H1 (cell line): Measurements from ENCODE around the gene SHQ1. TPM values are rescaled to one million over a fixed set of nuclear protein-coding genes. Genes with fewer than 3 reads are reported as not detected.

Source experiments
- CTCF ChIA-PET: fragments of 300-600 bp; sonication (Branson Sonifier 250); formaldehyde crosslinking; loops from one replicate; lab custom pipeline; 2021; ENCODE audit not compliant: partially characterized antibody; lab: Charles Lee
- POLR2A ChIA-PET: fragments of 300-600 bp; sonication (Branson Sonifier 250); formaldehyde crosslinking; loops from one replicate; lab custom pipeline; 2021; ENCODE audit warnings: inconsistent platforms; ENCODE audit not compliant: partially characterized antibody; lab: Charles Lee
- DNase-seq, 2 experiments: peaks; one replicate each; pipeline versions ENCODE4 v3.0.0 to v3.0.0-alpha.2; 2010 to 2022; ENCODE audit warnings: low spot score in 2 of 2, low read depth in 1 of 2, mixed read lengths in 1 of 2
- FAIRE-seq: peaks from 2 replicates; lab custom pipeline; 2011; peaks lifted over from hg19 to GRCh38; lab: Jason Lieb, UNC
- H2AFZ ChIP-seq: 2 replicates; pipeline ENCODE4 v1.8.1; 2012; ENCODE audit warnings: low read length, inconsistent platforms
- H2AK5ac ChIP-seq: 2 replicates; pipeline ENCODE4 v1.6.1; 2013; ENCODE audit warnings: low read depth, low read length
- H2BK120ac ChIP-seq: replicated peaks from 2 replicates; pipeline ENCODE3; 2013; ENCODE audit warnings: low read depth, low read length, inconsistent platforms
- H2BK12ac ChIP-seq: 2 replicates; pipeline ENCODE4 v1.6.1; 2013; ENCODE audit warnings: low read depth, low read length
- H2BK15ac ChIP-seq: 2 replicates; pipeline ENCODE4 v1.6.1; 2013; ENCODE audit warnings: low read length
- H2BK20ac ChIP-seq: 2 replicates; pipeline ENCODE4 v1.6.1; 2013; ENCODE audit warnings: low read length
- H2BK5ac ChIP-seq: 2 replicates; pipeline ENCODE4 v1.6.1; 2013; ENCODE audit warnings: low read depth, low read length
- H3K14ac ChIP-seq: 2 replicates; pipeline ENCODE4 v1.6.1; 2013; ENCODE audit warnings: inconsistent platforms; ENCODE audit not compliant: insufficient read length
- H3K18ac ChIP-seq: 2 replicates; pipeline ENCODE4 v1.6.1; 2013; ENCODE audit warnings: low read length; ENCODE audit errors: extremely low read depth
- H3K23ac ChIP-seq: 2 replicates; pipeline ENCODE4 v1.6.1; 2013; ENCODE audit warnings: inconsistent platforms; ENCODE audit not compliant: insufficient read length
- H3K23me2 ChIP-seq: 2 replicates; pipeline ENCODE4 v1.6.1; 2013; ENCODE audit warnings: low read depth, low read length
- H3K27ac ChIP-seq: 2 replicates; pipeline ENCODE4 v1.6.1; 2011; ENCODE audit warnings: low read depth, low read length, inconsistent platforms
- H3K27me3 ChIP-seq, 4 experiments: replicated peaks in 1 of 4; 1 replicate in 1 of 4; 2 replicates in 3 of 4; pipeline versions ENCODE4 v1.6.1 to v1.8.1; 2011 to 2013; ENCODE audit warnings: low read length in 3 of 4, mild to moderate bottlenecking in 3 of 4, inconsistent platforms in 2 of 4, mixed read lengths in 2 of 4, moderate library complexity in 1 of 4; ENCODE audit not compliant: control insufficient read depth in 3 of 4, insufficient read depth in 3 of 4; ENCODE audit errors: extremely low read depth in 1 of 4
- H3K36me3 ChIP-seq, 4 experiments: 2 replicates each; pipeline versions ENCODE4 v1.6.1 to v1.8.1; 2011 to 2013; ENCODE audit warnings: mild to moderate bottlenecking in 4 of 4, low read length in 3 of 4, moderate library complexity in 2 of 4, control low read depth in 1 of 4, inconsistent platforms in 1 of 4; ENCODE audit not compliant: insufficient read depth in 4 of 4, control insufficient read depth in 2 of 4
- H3K4ac ChIP-seq: replicated peaks from 2 replicates; pipeline ENCODE3; 2013; ENCODE audit warnings: low read length, low read depth, mixed read lengths, inconsistent platforms; ENCODE audit not compliant: insufficient read length
- H3K4me1 ChIP-seq, 4 experiments: replicated peaks in 1 of 4; 1 replicate in 1 of 4; 2 replicates in 3 of 4; pipeline versions ENCODE4 v1.6.1 to v1.8.1; 2011 to 2013; ENCODE audit warnings: low read length in 3 of 4, inconsistent platforms in 2 of 4, mixed read lengths in 1 of 4; ENCODE audit not compliant: insufficient read depth in 4 of 4, control insufficient read depth in 3 of 4
- H3K4me2 ChIP-seq, 2 experiments: 2 replicates each; pipeline versions ENCODE4 v1.6.1 to v1.8.1; 2011 to 2013; ENCODE audit warnings: low read depth in 2 of 2, low read length in 2 of 2, control low read depth in 1 of 2, inconsistent platforms in 1 of 2, mild to moderate bottlenecking in 1 of 2; ENCODE audit not compliant: insufficient read depth in 1 of 2
- H3K4me3 ChIP-seq, 4 experiments: fragments of 200-600, 300-600 bp in 1 of 4; sonication (generic), shearing (Covaris generic), sonication (Bioruptor Twin) in 1 of 4; 2 replicates each; pipeline versions ENCODE4 v1.5.1 to v1.8.1; 2011 to 2016; ENCODE audit warnings: low read length in 4 of 4, low read depth in 3 of 4, control low read depth in 2 of 4, inconsistent platforms in 2 of 4, mild to moderate bottlenecking in 2 of 4, mixed read lengths in 1 of 4, moderate library complexity in 1 of 4; ENCODE audit not compliant: insufficient read depth in 2 of 4; ENCODE audit errors: extremely low read depth in 1 of 4
- H3K56ac ChIP-seq: replicated peaks from 2 replicates; pipeline ENCODE3; 2013; ENCODE audit warnings: low read depth, mild to moderate bottlenecking, mixed read lengths, low read length, inconsistent platforms; ENCODE audit not compliant: insufficient read length
- H3K79me1 ChIP-seq: 2 replicates; pipeline ENCODE4 v1.6.1; 2013; ENCODE audit warnings: low read depth, low read length, control low read depth
- H3K79me2 ChIP-seq, 2 experiments: 2 replicates each; pipeline versions ENCODE4 v1.6.1 to v1.8.1; 2012 to 2013; ENCODE audit warnings: low read length in 2 of 2, mild to moderate bottlenecking in 2 of 2, inconsistent platforms in 1 of 2; ENCODE audit not compliant: insufficient read depth in 2 of 2, control insufficient read depth in 1 of 2
- H3K9ac ChIP-seq, 4 experiments: replicated peaks in 1 of 4; 1 replicate in 1 of 4; 2 replicates in 3 of 4; pipeline versions ENCODE4 v1.6.1 to v1.8.1; 2011 to 2013; ENCODE audit warnings: low read depth in 3 of 4, low read length in 3 of 4, control low read depth in 2 of 4, mild to moderate bottlenecking in 2 of 4, moderate library complexity in 2 of 4, inconsistent platforms in 1 of 4; ENCODE audit errors: extremely low read depth in 1 of 4
- H3K9me3 ChIP-seq, 2 experiments: 2 replicates each; pipeline versions ENCODE4 v1.6.1 to v1.8.1; 2012 to 2013; ENCODE audit warnings: mild to moderate bottlenecking in 2 of 2, moderate library complexity in 2 of 2, control low read depth in 1 of 2, inconsistent platforms in 1 of 2, low read depth in 1 of 2, low read length in 1 of 2, mixed read lengths in 1 of 2; ENCODE audit not compliant: insufficient read depth in 2 of 2
- H4K20me1 ChIP-seq, 2 experiments: replicated peaks in 1 of 2; 2 replicates each; pipeline versions ENCODE3 to v1.8.1; 2011 to 2013; ENCODE audit warnings: inconsistent platforms in 2 of 2, low read length in 2 of 2, mild to moderate bottlenecking in 1 of 2; ENCODE audit not compliant: insufficient read depth in 2 of 2, control insufficient read depth in 1 of 2
- H4K5ac ChIP-seq: 2 replicates; pipeline ENCODE4 v1.6.1; 2013; ENCODE audit warnings: low read length, low read depth, mixed read lengths, inconsistent platforms; ENCODE audit not compliant: insufficient read length
- H4K8ac ChIP-seq: 2 replicates; pipeline ENCODE4 v1.8.0; 2013; ENCODE audit warnings: mild to moderate bottlenecking, moderate library complexity, low read length, inconsistent platforms; ENCODE audit not compliant: insufficient read depth; ENCODE audit errors: extremely low read depth
- H4K91ac ChIP-seq: replicated peaks from 2 replicates; pipeline ENCODE3; 2013; ENCODE audit warnings: low read length, mixed read lengths, inconsistent platforms; ENCODE audit not compliant: insufficient read length
- WGBS, 2 experiments: shearing (Covaris generic) in 1 of 2; methylation state at CpG; one replicate each; pipeline versions ENCODE4 v1.1.6 to v1.1.7; 2013 to 2015; ENCODE audit warnings: low lambda C conversion rate in 2 of 2, mixed read lengths in 2 of 2, inconsistent platforms in 1 of 2, low coverage in 1 of 2, missing lambda C conversion rate in 1 of 2; ENCODE audit not compliant: insufficient replicate concordance in 2 of 2, insufficient coverage in 1 of 2, insufficient read length in 1 of 2; ENCODE audit errors: extremely low coverage in 1 of 2, missing lambda C conversion rate in 1 of 2; 5-methylcytosine and 5-hydroxymethylcytosine counted together
- polyA plus RNA-seq, 7 experiments: library from polyadenylated mRNA; depleted of rRNA in 3 of 7; stranded (reverse) in 5 of 7; unstranded in 2 of 7; fragments of >200 nt in 5 of 7; fragments of 200-250 nt in 2 of 7; gene quantifications; 1 replicate in 5 of 7; 2 replicates in 1 of 7; 4 replicates in 1 of 7; pipeline versions ENCODE4 v1.2.1 to v1.2.3, GENCODE V29; 2011 to 2013; ENCODE audit warnings: missing spikeins in 2 of 7, mixed read lengths in 2 of 7
- total RNA-seq: library from RNA; stranded (reverse); fragmentation: NEBNext Ultra II Directional; extraction: Animal tissue kit (Norgen Biotek cat#: 25700); gene quantifications from 2 replicates; pipeline ENCODE4 v1.2.1, GENCODE V29; 2021

Gene SHQ1
- total and polyA plus RNA-seq, 2 of the 8 experiments (the other 6 are each of a cell fraction or from before 2014, with no cell fraction given) = 10.7 to 34.4 TPM

DNA sequence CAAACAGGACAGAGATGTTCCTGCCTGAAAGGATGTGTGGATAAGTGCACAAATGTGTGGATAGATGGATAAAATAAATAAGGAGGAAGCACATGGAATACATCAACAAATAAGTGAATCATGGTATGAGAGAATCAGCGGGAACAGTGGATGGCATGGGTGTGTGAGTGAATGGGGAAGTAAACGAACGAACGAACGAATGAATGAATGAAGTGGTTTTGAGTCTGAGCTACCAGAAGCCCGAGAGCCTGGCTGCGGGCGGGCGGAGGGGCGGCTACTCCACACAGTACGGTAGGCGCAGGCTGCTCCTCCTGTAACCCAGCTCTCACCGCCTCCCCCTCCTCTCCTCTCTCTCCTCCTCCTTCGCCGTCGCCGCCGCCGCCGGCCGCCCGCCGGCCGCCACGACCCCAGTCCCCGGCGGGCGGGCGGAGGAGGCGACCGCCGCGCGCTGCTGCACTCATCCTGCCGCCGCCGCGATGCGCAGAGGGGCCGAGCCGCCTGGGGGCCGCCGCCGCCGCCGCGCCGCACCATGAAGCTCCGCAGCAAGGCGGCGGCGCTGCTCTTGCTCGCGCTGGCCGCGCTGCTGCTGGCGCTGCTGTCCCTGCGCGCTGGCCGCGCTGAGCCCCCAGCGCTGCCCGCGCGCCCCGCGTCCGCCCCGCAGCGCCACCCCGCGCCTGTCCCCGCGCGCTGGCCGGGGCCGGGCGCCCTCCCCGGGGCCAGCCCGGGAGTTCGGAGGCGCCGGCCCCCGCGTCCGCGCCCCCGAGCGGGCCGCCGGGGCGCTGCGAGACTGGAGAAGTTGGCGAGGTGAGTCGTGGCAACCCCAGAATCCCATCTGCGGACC, 39.7 kb upstream of the SHQ1 start, which contains the start of gene GXYLT2:
Gene GXYLT2 (plus strand): TSS at position 342 of the 841 bp plus-strand sequence. CDS start 188 bp downstream, at position 530.
- Histone ChIP-seq H2BK20ac (no peak within 1 kb of the TSS), H3K4me1 (peaks cover 2 to 6% (median 5%) of the 10 kb centered on the region in 4 experiments; a peak in 6 of 7 replicates), H3K36me3 (no peaks in the 10 kb centered on the region), H3K79me1 (no peaks in the 10 kb centered on the region), H4K8ac (0 out of 2 replicates have a peak within 1 kb of the TSS, but pooled peaks have one; percentile 5), H3K27ac (no peak within 1 kb of the TSS), H3K27me3 (peaks cover 0 to 37% (median 18%) of the 10 kb centered on the region in 4 experiments; a peak in 5 of 7 replicates), H4K20me1 (peaks cover 0 to 2% of the 10 kb centered on the region in 2 experiments), H2BK12ac (no peak within 1 kb of the TSS), H3K79me2 (no peaks in the 10 kb centered on the region), H3K4me3 (peak within 1 kb of the TSS; percentile 51 to 75 (median 60)), H2AFZ (peak within 1 kb of the TSS; percentile 93), H4K91ac (no peak within 1 kb of the TSS), H3K14ac (no peak within 1 kb of the TSS), H2AK5ac (no peak within 1 kb of the TSS), H2BK5ac (0 out of 2 replicates have a peak within 1 kb of the TSS, but pooled peaks have one; percentile 35), H3K23me2 (peaks cover 6% of the 10 kb centered on the region), H4K5ac (no peak within 1 kb of the TSS), H2BK15ac (no peak within 1 kb of the TSS), H3K4ac (no peak within 1 kb of the TSS), H2BK120ac (no peak within 1 kb of the TSS), H3K9me3 (no peaks in the 10 kb centered on the region), H3K56ac (no peak within 1 kb of the TSS), H3K9ac (peak within 1 kb of the TSS in 2 of 4 experiments; percentile 12 to 66; a peak in 2 of 7 replicates), H3K23ac (no peak within 1 kb of the TSS), H3K4me2 (peak within 1 kb of the TSS; percentile 77 to 81), H3K18ac (no peak within 1 kb of the TSS)
- 1% methylated on average over 30 of the region's 96 CpGs; no CpG with 5 or more reads in 1 of the 2 experiments for WGBS, 2 experiments
- POLR2A ChIA-PET = interaction anchor here (0.8 to 2.2 kb wide), 4 partner anchors 8 to 168 kb away, joined by 3 to 8 read pairs (median 5); partner anchors contain the start of gene PPP4R2
- CTCF ChIA-PET = interaction anchor here (0.6 to 3.3 kb wide), 8 partner anchors 10 to 202 kb away, joined by 3 to 7 read pairs (median 3); partner anchors contain the start of gene SHQ1
- no peak for FAIRE-seq
- DNase-seq = peak; percentile 19 to 80
